Inflammatory macrophage (primary cell): ENCODE results near the gene ERVV-1.
"Not testable (repeated sequence)": the region's sequence is repeated elsewhere in the genome, so short reads cannot be mapped to it uniquely, and the experiment has no call there.

Source experiments
- DNase-seq, 2 donors: peaks; one replicate each; pipeline ENCODE4 v3.0.0-alpha.2; 2020 to 2022

Gene ERVV-1

DNA sequence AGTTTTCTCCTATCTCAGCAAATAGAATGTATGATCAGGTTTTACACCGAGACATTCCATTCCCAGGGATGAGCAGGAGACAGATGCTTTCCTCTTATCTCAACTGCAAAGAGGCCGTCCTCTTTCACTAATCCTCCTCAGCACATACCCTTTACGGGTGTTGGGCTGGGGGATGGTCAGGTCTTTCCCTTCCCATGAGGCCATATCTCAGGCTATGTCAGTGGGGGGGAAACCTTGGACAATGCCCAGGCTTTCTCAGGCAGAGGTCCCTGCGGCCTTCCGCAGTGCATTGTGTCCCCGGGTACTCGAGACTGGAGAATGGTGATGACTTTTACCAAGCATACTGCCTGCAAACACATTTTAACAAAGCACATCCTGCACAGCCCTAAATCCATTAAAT is 14.6 kb downstream of the ERVV-1 start:
- DNase-seq: not testable (repeated sequence)

DNA sequence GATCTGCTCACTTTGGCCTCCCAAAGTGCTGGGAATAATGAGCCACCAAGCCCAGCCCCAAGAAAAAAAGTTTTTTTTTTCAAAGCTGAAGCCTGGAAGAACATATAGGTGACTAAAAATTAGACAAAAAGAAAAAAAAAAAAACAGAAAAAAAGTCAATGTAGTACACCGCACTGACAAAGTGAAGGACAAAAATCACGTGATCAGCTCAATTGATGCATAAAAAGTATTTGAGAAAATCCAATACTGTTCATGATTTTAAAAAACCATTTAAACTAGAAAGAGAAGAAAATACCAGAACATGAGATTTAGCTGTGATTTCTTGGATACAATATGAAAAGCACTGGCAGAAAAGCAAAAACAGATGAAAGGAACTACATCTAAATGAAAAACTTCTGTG is 20.3 kb downstream of the ERVV-1 start:
- no peak for DNase-seq

DNA sequence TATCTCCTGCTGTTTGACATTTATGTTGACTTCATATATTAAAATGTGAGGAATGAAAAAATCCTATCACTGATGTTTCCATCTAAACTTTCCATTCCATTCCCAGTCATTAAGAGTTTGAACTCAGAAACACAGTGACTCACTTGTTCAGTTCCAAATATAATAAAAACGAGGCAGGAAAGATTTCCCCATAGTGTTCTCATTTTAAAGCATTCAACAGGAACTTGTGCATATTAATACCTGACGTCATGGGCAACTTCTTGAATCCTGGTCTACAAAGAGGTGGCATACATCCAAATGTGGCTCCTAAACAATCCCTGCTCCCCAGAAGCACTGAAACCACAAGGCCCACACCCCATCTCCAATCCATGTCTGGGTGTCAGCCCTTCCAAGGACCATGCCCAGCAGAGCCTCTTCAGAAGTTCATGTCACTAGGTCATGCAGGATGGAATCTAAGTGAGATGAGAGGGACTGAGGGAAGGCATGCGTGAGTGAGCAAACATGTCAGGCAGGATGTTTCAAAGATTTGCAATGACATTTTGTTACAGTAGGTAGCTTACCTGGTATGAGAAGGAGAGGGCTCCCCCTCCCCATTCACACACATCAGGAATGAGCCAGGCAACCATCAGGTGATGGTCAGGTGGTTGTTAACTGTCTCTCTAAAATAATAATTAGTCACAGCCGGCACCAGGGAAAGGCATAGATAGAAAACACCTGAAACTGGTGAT is 21.4 kb downstream of the ERVV-1 start:
- DNase-seq: no peak

DNA sequence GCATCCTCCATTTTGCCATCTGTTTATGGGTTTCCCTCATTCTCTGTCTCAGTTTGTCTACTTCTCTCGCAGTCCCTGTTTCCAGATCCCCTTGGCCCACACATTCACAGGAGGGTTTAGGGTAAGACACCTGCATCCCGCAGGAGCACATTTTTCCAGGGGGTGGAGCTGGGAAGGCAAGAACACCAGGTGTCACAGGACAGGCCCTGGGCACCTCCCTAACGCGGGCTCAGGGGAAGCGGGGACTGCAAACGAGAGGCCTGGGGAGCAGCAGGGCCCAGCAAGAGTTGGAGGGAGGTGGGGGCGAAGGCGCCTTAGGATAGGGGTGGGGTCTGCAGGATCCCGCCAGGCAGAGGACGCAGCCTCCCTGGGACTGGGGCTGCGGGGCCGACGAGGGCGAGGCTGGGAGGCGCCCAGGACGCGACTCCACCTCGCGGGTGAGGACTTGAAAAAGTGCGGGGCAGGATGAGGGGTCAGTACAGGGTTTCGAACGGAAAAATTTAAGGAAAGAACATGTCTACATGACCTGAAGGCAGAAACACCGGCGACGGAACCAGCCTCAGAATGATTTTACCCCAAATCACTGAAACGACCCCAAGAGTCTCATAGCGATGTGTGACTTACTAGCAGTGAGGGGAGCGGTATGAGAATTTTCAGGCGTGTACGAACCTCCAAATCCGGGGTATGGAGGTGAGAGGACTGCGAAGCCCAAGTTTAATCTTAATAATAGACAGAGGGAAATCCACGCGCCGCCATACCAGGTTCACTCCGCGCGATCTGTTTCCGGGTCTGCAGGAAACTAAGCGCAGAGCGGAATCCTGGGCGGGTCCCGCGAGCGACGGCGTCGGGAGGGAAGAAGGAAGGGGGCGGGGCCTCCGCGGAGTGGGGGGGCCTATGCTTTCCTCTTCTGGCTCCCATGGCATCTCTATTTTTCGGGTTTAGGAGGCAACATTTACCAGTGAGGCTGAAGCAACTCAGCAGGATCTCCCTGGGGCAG is 23.7 kb downstream of the ERVV-1 start:
- DNase-seq: no peak

DNA sequence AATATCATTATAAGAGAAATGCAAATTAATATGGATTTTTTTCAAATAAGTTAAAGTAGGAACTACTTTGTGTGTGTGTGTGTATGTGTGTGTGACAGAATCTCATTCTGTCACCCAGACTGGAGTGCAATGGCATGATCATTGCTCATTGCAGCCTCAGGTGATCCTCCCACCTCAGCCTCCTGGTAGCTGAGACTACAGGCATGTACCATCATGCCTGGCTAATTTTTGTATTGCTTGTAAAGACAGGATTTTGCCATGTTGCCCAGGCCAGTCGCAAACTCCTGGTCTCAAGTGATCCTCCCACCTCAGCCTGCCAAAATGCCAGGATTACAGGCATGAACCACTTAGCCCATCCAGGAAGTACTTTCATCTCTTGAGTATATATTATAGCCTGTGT is 27.6 kb downstream of the ERVV-1 start:
- DNase-seq: no peak

DNA sequence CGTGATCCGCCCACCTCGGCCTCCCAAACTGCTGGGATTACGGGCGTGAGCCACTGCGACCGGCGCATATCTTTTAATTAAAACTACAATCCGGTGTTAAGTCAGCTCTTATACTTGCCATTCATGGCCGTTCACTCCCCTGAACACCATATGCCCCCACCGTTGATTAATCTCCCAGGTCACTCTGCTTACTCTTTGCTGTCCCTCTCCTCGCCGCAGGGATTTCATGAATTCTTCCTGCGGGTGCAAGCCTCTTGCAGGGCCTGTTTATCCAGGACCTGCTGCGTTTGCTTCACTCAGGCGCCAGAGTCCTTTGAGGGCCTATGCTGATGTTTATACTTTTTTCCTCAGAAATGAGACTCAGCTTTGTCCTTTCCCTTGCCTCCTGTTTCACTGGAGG is 31.8 kb downstream of the ERVV-1 start:
- DNase-seq: no peak

DNA sequence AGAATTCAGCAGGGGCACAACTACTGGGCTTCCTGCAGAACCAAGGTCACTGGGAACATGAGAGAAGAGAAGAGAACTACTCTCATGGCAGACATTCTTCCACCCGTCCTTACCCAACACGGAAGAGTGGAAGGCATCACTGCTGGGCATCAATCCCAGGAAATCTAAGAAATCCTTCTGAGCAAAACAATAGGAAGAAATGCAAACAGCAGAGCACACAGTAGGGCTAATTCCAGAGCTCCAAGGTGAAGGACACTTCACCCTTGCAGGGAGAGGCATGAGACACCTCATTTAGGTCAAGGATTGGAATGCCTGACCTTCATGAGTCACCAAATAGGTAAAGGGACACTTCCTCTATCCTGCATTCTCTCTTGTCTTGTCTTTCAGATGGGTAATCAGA is 33.7 kb downstream of the ERVV-1 start:
- no peak for DNase-seq

DNA sequence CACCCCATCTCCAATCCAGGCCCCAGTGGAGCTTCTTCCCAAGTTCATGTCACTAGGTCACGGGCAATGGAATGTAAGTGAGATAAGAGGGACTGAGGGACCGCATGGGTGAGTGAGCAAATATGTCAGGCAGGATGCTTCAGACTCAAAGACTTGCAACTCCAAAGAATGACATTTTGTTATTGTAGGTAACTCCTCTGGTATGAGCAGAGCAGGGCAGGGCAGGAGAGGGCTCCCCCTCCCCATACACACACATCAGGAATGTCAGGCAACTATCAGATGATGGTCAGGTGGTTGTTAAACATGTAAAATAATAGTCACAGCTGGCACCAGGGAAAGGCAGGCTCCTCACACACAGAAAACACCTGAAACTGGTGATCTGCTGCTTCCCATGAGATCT is 41.4 kb downstream of the ERVV-1 start:
- no peak for DNase-seq

DNA sequence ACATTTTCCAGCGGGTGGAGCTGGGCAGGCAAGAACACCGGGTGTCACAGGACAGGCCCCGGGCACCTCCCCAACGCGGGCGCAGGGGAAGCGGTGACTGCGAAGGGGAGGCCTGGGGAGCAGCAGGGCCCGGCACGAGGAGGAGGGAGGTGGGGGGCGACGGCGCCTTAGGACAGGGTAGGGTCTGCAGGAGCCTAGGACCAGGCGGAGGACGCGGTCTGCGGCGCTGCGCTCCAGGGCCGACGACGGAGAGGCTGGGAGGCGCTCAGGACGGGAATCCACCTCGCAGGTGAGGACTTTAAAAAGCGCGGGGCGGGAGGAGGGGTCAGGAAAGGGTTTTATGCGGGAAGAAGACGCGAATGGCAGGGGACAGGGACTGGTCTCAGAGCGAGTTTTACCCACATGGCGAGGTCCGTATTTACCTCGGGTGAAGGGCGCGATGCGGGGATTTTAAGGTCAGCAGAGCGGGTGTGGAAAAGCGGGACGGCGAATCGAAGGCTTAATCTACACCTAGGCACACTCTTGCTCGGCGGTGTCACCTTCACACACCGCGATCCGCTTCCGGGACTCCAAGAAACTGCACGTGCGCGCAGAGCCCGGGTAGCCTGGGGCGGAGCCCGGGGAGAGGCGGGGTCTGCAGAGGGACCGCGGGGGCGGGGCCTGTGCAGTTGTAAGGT is 44.3 kb downstream of the ERVV-1 start:
- DNase-seq: no peak
